CD14-positive monocyte (primary cell): ENCODE results near the gene ARHGAP44. TPM values are rescaled to one million over a fixed set of nuclear protein-coding genes. Genes with fewer than 3 reads are reported as not detected.

Source experiments
- DNase-seq, 3 donors: peaks; one replicate each; pipeline ENCODE4 v3.0.0-alpha.2; 2011 to 2022
- H2AFZ ChIP-seq: 2 replicates; pipeline ENCODE4 v1.6.0; 2012; ENCODE audit warnings: mild to moderate bottlenecking, low read depth, low read length, inconsistent platforms; ENCODE audit not compliant: insufficient read depth, poor library complexity, severe bottlenecking
- H3K27ac ChIP-seq, 2 donors: 1 replicate in 1 of 2; 2 replicates in 1 of 2; pipeline ENCODE4 v1.5.1; 2012 to 2013; ENCODE audit warnings: low read length in 2 of 2, control low read depth in 1 of 2, inconsistent platforms in 1 of 2, low read depth in 1 of 2, mild to moderate bottlenecking in 1 of 2
- H3K27me3 ChIP-seq, 2 donors: one replicate each; pipeline versions ENCODE4 v1.6.0 to v1.6.1; 2011 to 2013; ENCODE audit warnings: low read length in 2 of 2; ENCODE audit not compliant: control insufficient read depth in 2 of 2, insufficient read depth in 2 of 2
- H3K36me3 ChIP-seq, 2 donors: replicated peaks in 1 of 2; 1 replicate in 1 of 2; 2 replicates in 1 of 2; pipeline versions ENCODE4 v1.5.1 to v1.6.1; 2012 to 2013; ENCODE audit warnings: low read length in 2 of 2, control low read depth in 1 of 2, inconsistent platforms in 1 of 2, mild to moderate bottlenecking in 1 of 2; ENCODE audit not compliant: insufficient read depth in 2 of 2, control insufficient read depth in 1 of 2
- H3K4me1 ChIP-seq, 2 donors: 1 replicate in 1 of 2; 2 replicates in 1 of 2; pipeline versions ENCODE4 v1.5.1 to v1.6.1; 2012 to 2013; ENCODE audit warnings: low read length in 2 of 2, control low read depth in 1 of 2, inconsistent platforms in 1 of 2, mild to moderate bottlenecking in 1 of 2, moderate library complexity in 1 of 2; ENCODE audit not compliant: insufficient read depth in 2 of 2, control insufficient read depth in 1 of 2
- H3K4me2 ChIP-seq: replicated peaks from 2 replicates; pipeline ENCODE3; 2012; ENCODE audit warnings: low read length, moderate library complexity, mild to moderate bottlenecking; ENCODE audit not compliant: poor library complexity, severe bottlenecking; ENCODE audit errors: extremely low read depth
- H3K4me3 ChIP-seq, 3 experiments: fragments of 200-600 bp in 1 of 3; sonication (generic) in 1 of 3; replicated peaks in 1 of 3; 1 replicate in 2 of 3; 2 replicates in 1 of 3; pipeline ENCODE4 v1.5.1; 2011 to 2013; ENCODE audit warnings: low read length in 3 of 3, mild to moderate bottlenecking in 3 of 3, control low read depth in 2 of 3, low read depth in 2 of 3, inconsistent platforms in 1 of 3, moderate library complexity in 1 of 3
- H3K79me2 ChIP-seq: 2 replicates; pipeline ENCODE4 v1.6.0; 2012; ENCODE audit warnings: mild to moderate bottlenecking, control low read depth, inconsistent platforms, low read length, moderate library complexity; ENCODE audit not compliant: insufficient read depth
- H3K9ac ChIP-seq: 2 replicates; pipeline ENCODE4 v1.6.0; 2017; ENCODE audit warnings: low read length, mild to moderate bottlenecking; ENCODE audit not compliant: insufficient read depth, poor library complexity, severe bottlenecking
- H3K9me3 ChIP-seq, 2 donors: replicated peaks in 1 of 2; 1 replicate in 1 of 2; 2 replicates in 1 of 2; pipeline versions ENCODE4 v1.5.1 to v1.6.1; 2012 to 2013; ENCODE audit warnings: low read length in 2 of 2, control low read depth in 1 of 2; ENCODE audit not compliant: control insufficient read depth in 1 of 2, insufficient read depth in 1 of 2
- H4K20me1 ChIP-seq: 2 replicates; pipeline ENCODE4 v1.6.0; 2012; ENCODE audit warnings: mild to moderate bottlenecking, low read length, control low read depth, moderate library complexity; ENCODE audit not compliant: insufficient read depth
- H3K27ac Mint-ChIP-seq, 7 donors: one replicate each; pipeline ENCODE4 v1.8.0; 2020; ENCODE audit warnings: mild to moderate bottlenecking in 7 of 7, mixed read lengths in 7 of 7, moderate library complexity in 6 of 7, inconsistent platforms in 2 of 7
- H3K27me3 Mint-ChIP-seq, 3 donors: one replicate each; pipeline ENCODE4 v1.8.0; 2021 to 2022; ENCODE audit warnings: low read depth in 3 of 3, mild to moderate bottlenecking in 3 of 3, mixed read lengths in 3 of 3, moderate library complexity in 3 of 3, inconsistent platforms in 1 of 3
- H3K36me3 Mint-ChIP-seq, 2 donors: one replicate each; pipeline ENCODE4 v1.8.0; 2020; ENCODE audit warnings: mixed read lengths in 2 of 2, inconsistent platforms in 1 of 2, mild to moderate bottlenecking in 1 of 2
- H3K4me1 Mint-ChIP-seq: one replicate; pipeline ENCODE4 v1.8.0; 2020; ENCODE audit warnings: mild to moderate bottlenecking, mixed read lengths
- H3K4me3 Mint-ChIP-seq, 2 donors: one replicate each; pipeline ENCODE4 v1.8.0; 2020; ENCODE audit warnings: mild to moderate bottlenecking in 2 of 2, mixed read lengths in 2 of 2, moderate library complexity in 1 of 2
- H3K9me3 Mint-ChIP-seq, 7 donors: one replicate each; pipeline ENCODE4 v1.8.0; 2020 to 2022; ENCODE audit warnings: mixed read lengths in 7 of 7, mild to moderate bottlenecking in 6 of 7, moderate library complexity in 6 of 7, inconsistent platforms in 2 of 7
- WGBS: methylation state at CpG from one replicate; pipeline ENCODE4 v1.1.5; 2013; ENCODE audit warnings: missing lambda C conversion rate; ENCODE audit not compliant: insufficient coverage; 5-methylcytosine and 5-hydroxymethylcytosine counted together
- intact Hi-C, 2 donors: fragments of 100-400 bp; cut with micrococcal nuclease; formaldehyde crosslinking; loops; one replicate each; pipeline versions ENCODE4 v1.15.0 to v1.15.1; 2023
- polyA plus RNA-seq, 3 donors: library from polyadenylated mRNA; depleted of rRNA in 1 of 3; unstranded in 2 of 3; stranded (reverse) in 1 of 3; fragments of 300-500 nt in 2 of 3; fragments of >200 nt in 1 of 3; fragmentation: Illumina TruSeq in 2 of 3; gene quantifications; 1 replicate in 2 of 3; 2 replicates in 1 of 3; pipeline ENCODE4 v1.2.3, GENCODE V29; 2012 to 2021
- TF ChIP-seq, protein P1 (sequence below): fragments of 200-600 bp; IDR thresholded peaks from one replicate; pipeline ENCODE4 v1.8.0; 2022; ENCODE audit warnings: antibody characterized with exemption, mild to moderate bottlenecking

Gene ARHGAP44
- polyA plus RNA-seq, 3 donors: not detected

- no peak overlapping the region for H3K4me3 ChIP-seq
- no peaks in the 10 kb centered on the region for H3K4me1 ChIP-seq
- H3K4me1 Mint-ChIP-seq: peaks cover 4% of the 10 kb centered on the region
- H4K20me1 ChIP-seq: no peaks in the 10 kb centered on the region
- H3K4me3 Mint-ChIP-seq: no peak overlapping the region
- H3K9me3 ChIP-seq: no peaks in the 10 kb centered on the region
- intact Hi-C loops: no loop called here
- TF ChIP-seq, protein P1, sequence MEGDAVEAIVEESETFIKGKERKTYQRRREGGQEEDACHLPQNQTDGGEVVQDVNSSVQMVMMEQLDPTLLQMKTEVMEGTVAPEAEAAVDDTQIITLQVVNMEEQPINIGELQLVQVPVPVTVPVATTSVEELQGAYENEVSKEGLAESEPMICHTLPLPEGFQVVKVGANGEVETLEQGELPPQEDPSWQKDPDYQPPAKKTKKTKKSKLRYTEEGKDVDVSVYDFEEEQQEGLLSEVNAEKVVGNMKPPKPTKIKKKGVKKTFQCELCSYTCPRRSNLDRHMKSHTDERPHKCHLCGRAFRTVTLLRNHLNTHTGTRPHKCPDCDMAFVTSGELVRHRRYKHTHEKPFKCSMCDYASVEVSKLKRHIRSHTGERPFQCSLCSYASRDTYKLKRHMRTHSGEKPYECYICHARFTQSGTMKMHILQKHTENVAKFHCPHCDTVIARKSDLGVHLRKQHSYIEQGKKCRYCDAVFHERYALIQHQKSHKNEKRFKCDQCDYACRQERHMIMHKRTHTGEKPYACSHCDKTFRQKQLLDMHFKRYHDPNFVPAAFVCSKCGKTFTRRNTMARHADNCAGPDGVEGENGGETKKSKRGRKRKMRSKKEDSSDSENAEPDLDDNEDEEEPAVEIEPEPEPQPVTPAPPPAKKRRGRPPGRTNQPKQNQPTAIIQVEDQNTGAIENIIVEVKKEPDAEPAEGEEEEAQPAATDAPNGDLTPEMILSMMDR: no peak
- no peaks in the 10 kb centered on the region for H3K36me3 ChIP-seq
- peaks cover 0 to 10% (median 4%) of the 10 kb centered on the region in 7 donors for H3K9me3 Mint-ChIP-seq
- DNase-seq: peak in 1 of 3 donors; percentile 14
- 67% methylated on average over 5 of the region's 6 CpGs for WGBS
- H3K27me3 Mint-ChIP-seq: peaks cover 1 to 4% (median 1%) of the 10 kb centered on the region in 3 donors
- H3K4me2 ChIP-seq: no peak overlapping the region
- H3K27me3 ChIP-seq: no peaks in the 10 kb centered on the region
- H3K27ac ChIP-seq: no peak overlapping the region
- no peak overlapping the region for H2AFZ ChIP-seq
- no peak overlapping the region for H3K27ac Mint-ChIP-seq
- no peak overlapping the region for H3K9ac ChIP-seq
- no peaks in the 10 kb centered on the region for H3K36me3 Mint-ChIP-seq
- H3K79me2 ChIP-seq: no peaks in the 10 kb centered on the region
These were observed 192.9 kb downstream of the ARHGAP44 start for GRCh38 chr17:12982224-12982623.

- intact Hi-C loops: no loop called here
- H3K36me3 Mint-ChIP-seq: no peaks in the 10 kb centered on the region
- H3K36me3 ChIP-seq: no peaks in the 10 kb centered on the region
- DNase-seq: no peak
- H3K4me1 Mint-ChIP-seq: peaks cover 4% of the 10 kb centered on the region
- no peak overlapping the region for H2AFZ ChIP-seq
- 91% methylated on average over 14 of the region's 21 CpGs for WGBS
- H3K4me2 ChIP-seq: no peak overlapping the region
- H4K20me1 ChIP-seq: no peaks in the 10 kb centered on the region
- no peaks in the 10 kb centered on the region for H3K4me1 ChIP-seq
- no peaks in the 10 kb centered on the region for H3K27me3 ChIP-seq
- peaks cover 1 to 4% (median 1%) of the 10 kb centered on the region in 3 donors for H3K27me3 Mint-ChIP-seq
- H3K4me3 Mint-ChIP-seq: no peak overlapping the region
- H3K9me3 Mint-ChIP-seq: peaks cover 0 to 10% (median 4%) of the 10 kb centered on the region in 7 donors
- H3K27ac Mint-ChIP-seq: peak overlapping the region in 1 of 7 donors; percentile 2
- TF ChIP-seq, protein P1: no peak
- H3K79me2 ChIP-seq: no peaks in the 10 kb centered on the region
- H3K27ac ChIP-seq: no peak overlapping the region
- no peak overlapping the region for H3K9ac ChIP-seq
- no peak overlapping the region for H3K4me3 ChIP-seq
- H3K9me3 ChIP-seq: no peaks in the 10 kb centered on the region
These were observed 194.9 kb downstream of the ARHGAP44 start for GRCh38 chr17:12983991-12984884.
